WTC11 (cell line): ENCODE results near the gene CYP27B1. TPM values are rescaled to one million over a fixed set of nuclear protein-coding genes. Genes with fewer than 3 reads are reported as not detected.

Experiments
- ATAC-seq: fragments of 200-7000 bp; cut with Tn5 transposase; 2 replicates; pipeline ENCODE4 v1.10.0; 2021; ENCODE audit warnings: mild to moderate bottlenecking, moderate library complexity
- CTCF ChIA-PET: fragments of 300-600 bp; sonication (Branson Sonifier 250); formaldehyde crosslinking; loops from one replicate; lab custom pipeline; 2021; ENCODE audit warnings: antibody characterized with exemption; lab: Charles Lee
- POLR2A ChIA-PET: fragments of 350-600 bp; sonication (Branson Sonifier 250); formaldehyde crosslinking; loops from one replicate; lab custom pipeline; 2021; ENCODE audit warnings: antibody characterized with exemption; lab: Charles Lee
- DNase-seq: peaks from one replicate; pipeline ENCODE4 v3.0.0; 2021; ENCODE audit warnings: low spot score
- H3K27ac Mint-ChIP-seq: 2 replicates; pipeline ENCODE4 v1.8.0; 2021; ENCODE audit warnings: mixed read lengths
- H3K27me3 Mint-ChIP-seq: 2 replicates; pipeline ENCODE4 v1.8.0; 2021; ENCODE audit warnings: low read depth, mild to moderate bottlenecking, moderate library complexity, mixed read lengths
- H3K36me3 Mint-ChIP-seq: 2 replicates; pipeline ENCODE4 v1.8.0; 2021; ENCODE audit warnings: mixed read lengths
- H3K4me1 Mint-ChIP-seq: 2 replicates; pipeline ENCODE4 v1.8.0; 2022; ENCODE audit warnings: mixed read lengths
- H3K4me3 Mint-ChIP-seq: 2 replicates; pipeline ENCODE4 v1.8.0; 2021; ENCODE audit warnings: mild to moderate bottlenecking, moderate library complexity, mixed read lengths
- H3K9me3 Mint-ChIP-seq: 2 replicates; pipeline ENCODE4 v1.8.0; 2021; ENCODE audit warnings: mixed read lengths
- CBFB ChIP-seq: sonication (generic); formaldehyde crosslinking; IDR thresholded peaks from 2 replicates; pipeline ENCODE4 v1.8.1; 2022; ENCODE audit warnings: mild to moderate bottlenecking, low read depth, missing genetic modification reagents
- ETV6 ChIP-seq: sonication (generic); formaldehyde crosslinking; IDR thresholded peaks from 2 replicates; pipeline ENCODE4 v1.8.1; 2022; ENCODE audit warnings: mild to moderate bottlenecking, missing genetic modification reagents
- FOXP1 ChIP-seq: sonication (generic); formaldehyde crosslinking; IDR thresholded peaks from 2 replicates; pipeline ENCODE4 v1.8.0; 2022; ENCODE audit warnings: missing genetic modification reagents, mild to moderate bottlenecking, moderate library complexity, borderline replicate concordance
- GABPB1 ChIP-seq: sonication (generic); formaldehyde crosslinking; IDR thresholded peaks from 2 replicates; pipeline ENCODE4 v1.8.1; 2023; ENCODE audit warnings: mild to moderate bottlenecking, missing genetic modification reagents
- GRHL2 ChIP-seq: fragments of 250-450 bp; sonication (Bioruptor Pico); IDR thresholded peaks from 2 replicates; pipeline ENCODE4 v1.8.0; 2022; ENCODE audit warnings: mild to moderate bottlenecking, moderate library complexity; ENCODE audit not compliant: insufficient replicate concordance, severe bottlenecking
- JAZF1 ChIP-seq: fragments of 250-450 bp; sonication (Bioruptor Pico); IDR thresholded peaks from 2 replicates; pipeline ENCODE4 v1.9.0; 2021; ENCODE audit warnings: moderate library complexity, mild to moderate bottlenecking, inconsistent platforms
- PRRX2 ChIP-seq: fragments of 250-450 bp; sonication (Bioruptor Pico); IDR thresholded peaks from 2 replicates; pipeline ENCODE4 v1.8.0; 2021; ENCODE audit warnings: mild to moderate bottlenecking
- RELA ChIP-seq: sonication (generic); formaldehyde crosslinking; IDR thresholded peaks from 2 replicates; pipeline ENCODE4 v1.8.1; 2022; ENCODE audit warnings: missing genetic modification reagents, mild to moderate bottlenecking, borderline replicate concordance
- SP1 ChIP-seq: sonication (generic); formaldehyde crosslinking; conservative IDR thresholded peaks from 2 replicates; pipeline ENCODE4 v1.8.1; 2022; ENCODE audit warnings: missing genetic modification reagents
- TCF7 ChIP-seq: sonication (generic); formaldehyde crosslinking; IDR thresholded peaks from 2 replicates; pipeline ENCODE4 v1.8.0; 2022; ENCODE audit warnings: mild to moderate bottlenecking, low read depth, missing genetic modification reagents, moderate library complexity
- TEAD4 ChIP-seq: sonication (generic); formaldehyde crosslinking; IDR thresholded peaks from 2 replicates; pipeline ENCODE4 v1.8.0; 2022; ENCODE audit warnings: mild to moderate bottlenecking, missing genetic modification reagents
- TP53 ChIP-seq: sonication (generic); formaldehyde crosslinking; IDR thresholded peaks from 2 replicates; pipeline ENCODE4 v1.8.1; 2023; ENCODE audit warnings: mild to moderate bottlenecking, missing genetic modification reagents
- ZNF121 ChIP-seq: sonication (generic); formaldehyde crosslinking; IDR thresholded peaks from 2 replicates; pipeline ENCODE4 v1.8.0; 2023; ENCODE audit warnings: missing genetic modification reagents
- ZNF138 ChIP-seq: sonication (generic); formaldehyde crosslinking; conservative IDR thresholded peaks from 2 replicates; pipeline ENCODE4 v1.8.1; 2022; ENCODE audit warnings: mild to moderate bottlenecking, moderate library complexity, missing genetic modification reagents
- ZNF232 ChIP-seq: sonication (generic); formaldehyde crosslinking; IDR thresholded peaks from 2 replicates; pipeline ENCODE4 v1.8.0; 2022; ENCODE audit warnings: mild to moderate bottlenecking, missing genetic modification reagents
- ZNF396 ChIP-seq: fragments of 250-450 bp; sonication (Bioruptor Pico); IDR thresholded peaks from 2 replicates; pipeline ENCODE4 v1.8.0; 2021; ENCODE audit warnings: mild to moderate bottlenecking, moderate library complexity, borderline replicate concordance
- total RNA-seq: library from RNA; stranded (reverse); gene quantifications from 3 replicates; pipeline ENCODE4 v1.2.3, GENCODE V29; 2021
- TF ChIP-seq, protein P1 (sequence below): fragments of 250-450 bp; sonication (Bioruptor Pico); conservative IDR thresholded peaks from 2 replicates; pipeline ENCODE4 v1.9.0; 2021; ENCODE audit warnings: mild to moderate bottlenecking
- TF ChIP-seq, protein P2 (sequence below): sonication (generic); formaldehyde crosslinking; conservative IDR thresholded peaks from 2 replicates; pipeline ENCODE4 v1.8.1; 2023; ENCODE audit warnings: mild to moderate bottlenecking, low read depth, missing genetic modification reagents, moderate library complexity
- TF ChIP-seq, protein P3 (sequence below): sonication (generic); formaldehyde crosslinking; IDR thresholded peaks from 2 replicates; pipeline ENCODE4 v1.8.1; 2022; ENCODE audit warnings: mild to moderate bottlenecking, moderate library complexity, missing genetic modification reagents
- TF ChIP-seq, protein P4 (sequence below): fragments of 250-450 bp; sonication (Bioruptor Pico); IDR thresholded peaks from 2 replicates; pipeline ENCODE4 v1.9.0; 2021; ENCODE audit warnings: mild to moderate bottlenecking
- TF ChIP-seq, protein P5 (sequence below): sonication (generic); formaldehyde crosslinking; conservative IDR thresholded peaks from 2 replicates; pipeline ENCODE4 v1.8.1; 2022; ENCODE audit warnings: mild to moderate bottlenecking, missing genetic modification reagents
- TF ChIP-seq, protein P6 (sequence below): sonication (generic); formaldehyde crosslinking; IDR thresholded peaks from 2 replicates; pipeline ENCODE4 v1.8.1; 2022; ENCODE audit warnings: missing genetic modification reagents, borderline replicate concordance
- TF ChIP-seq, protein P7 (sequence below): sonication (generic); formaldehyde crosslinking; IDR thresholded peaks from 2 replicates; pipeline ENCODE4 v1.8.0; 2022; ENCODE audit warnings: mild to moderate bottlenecking, missing genetic modification reagents

CYP27B1 gene
- total RNA-seq, 1 experiment from 2014 or later = 2.1 TPM

DNA sequence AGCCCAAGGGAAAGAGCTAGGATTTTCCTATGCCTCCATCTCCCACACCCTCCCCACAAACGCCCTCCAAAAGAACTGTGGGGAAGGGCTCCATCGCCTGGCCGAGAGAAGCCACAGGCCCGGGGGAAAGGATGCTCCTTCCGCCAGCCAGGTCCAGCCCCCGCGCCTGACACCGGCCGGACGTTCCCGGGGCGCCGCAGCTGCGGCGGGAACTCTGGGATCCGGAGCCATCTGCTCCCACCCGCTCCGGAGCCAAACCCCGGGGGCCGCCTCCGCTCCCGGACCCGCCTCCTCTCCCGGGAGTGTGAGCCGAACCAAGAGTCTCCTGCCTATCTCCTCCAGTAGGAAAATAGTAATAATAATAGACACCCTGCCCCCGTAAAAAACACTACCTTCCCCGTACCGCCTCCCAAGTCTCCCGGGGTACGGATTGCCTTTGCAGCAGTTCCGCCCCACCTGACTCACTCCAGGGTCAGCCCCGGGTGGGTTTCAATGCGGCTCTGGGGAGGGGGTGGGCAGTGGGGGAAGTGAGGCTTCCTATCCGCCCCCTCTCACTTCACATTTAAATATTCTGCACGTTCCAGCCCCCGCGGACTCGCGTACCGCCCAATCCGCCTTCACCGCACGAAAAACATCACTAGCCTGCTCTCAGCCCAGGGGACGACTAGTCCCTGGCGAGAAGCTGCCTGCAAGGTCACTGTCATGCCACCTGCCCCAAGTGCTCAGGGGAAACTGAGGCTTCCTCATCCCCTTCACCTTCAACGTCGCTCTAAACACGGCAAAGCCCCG, 30.7 kb downstream of the CYP27B1 start (continued):
- TF ChIP-seq, protein P1, sequence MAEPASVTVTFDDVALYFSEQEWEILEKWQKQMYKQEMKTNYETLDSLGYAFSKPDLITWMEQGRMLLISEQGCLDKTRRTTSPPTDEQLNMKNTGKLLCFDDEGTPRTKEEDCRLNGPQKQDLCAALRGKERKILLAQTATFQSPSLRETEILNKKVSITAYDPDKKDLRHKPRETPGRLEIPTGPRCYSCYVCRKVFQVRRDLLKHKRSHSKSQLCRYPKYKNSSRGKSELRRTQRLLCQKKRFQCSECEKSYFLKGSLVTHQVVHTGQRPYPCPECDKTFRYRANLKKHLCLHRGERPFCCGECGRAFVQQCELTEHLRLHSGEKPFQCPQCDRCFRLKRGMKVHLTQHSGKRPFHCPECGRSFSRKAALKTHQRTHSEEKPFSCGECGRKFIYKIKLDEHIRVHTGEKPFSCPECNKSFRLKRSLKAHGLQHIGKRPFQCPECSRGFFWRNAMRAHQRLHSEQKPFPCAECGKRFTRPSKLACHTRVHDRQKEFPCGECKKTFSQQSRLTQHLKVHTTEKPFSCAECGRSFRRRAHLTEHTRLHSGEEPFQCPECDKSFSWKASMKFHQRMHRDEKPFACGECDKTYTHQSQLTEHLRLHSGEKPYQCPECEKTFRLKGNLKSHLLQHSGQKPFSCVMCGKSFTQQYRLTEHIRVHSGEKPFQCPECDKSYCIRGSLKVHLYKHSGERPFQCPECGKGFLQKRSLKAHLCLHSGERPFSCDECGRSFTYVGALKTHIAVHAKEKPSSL = no peak
- TF ChIP-seq PRRX2 (CRISPR knock-in tag) (no peak), SP1 (CRISPR knock-in tag) (peak; percentile 22; the same call in 1 of the 2 replicates), TP53 (CRISPR knock-in tag) (no peak), ZNF232 (CRISPR knock-in tag) (0 out of 2 replicates have a peak, but pooled peaks have one; percentile 28), CBFB (CRISPR knock-in tag) (no peak), JAZF1 (CRISPR knock-in tag) (no peak), ZNF138 (CRISPR knock-in tag) (no peak)
- TF ChIP-seq, protein P2, sequence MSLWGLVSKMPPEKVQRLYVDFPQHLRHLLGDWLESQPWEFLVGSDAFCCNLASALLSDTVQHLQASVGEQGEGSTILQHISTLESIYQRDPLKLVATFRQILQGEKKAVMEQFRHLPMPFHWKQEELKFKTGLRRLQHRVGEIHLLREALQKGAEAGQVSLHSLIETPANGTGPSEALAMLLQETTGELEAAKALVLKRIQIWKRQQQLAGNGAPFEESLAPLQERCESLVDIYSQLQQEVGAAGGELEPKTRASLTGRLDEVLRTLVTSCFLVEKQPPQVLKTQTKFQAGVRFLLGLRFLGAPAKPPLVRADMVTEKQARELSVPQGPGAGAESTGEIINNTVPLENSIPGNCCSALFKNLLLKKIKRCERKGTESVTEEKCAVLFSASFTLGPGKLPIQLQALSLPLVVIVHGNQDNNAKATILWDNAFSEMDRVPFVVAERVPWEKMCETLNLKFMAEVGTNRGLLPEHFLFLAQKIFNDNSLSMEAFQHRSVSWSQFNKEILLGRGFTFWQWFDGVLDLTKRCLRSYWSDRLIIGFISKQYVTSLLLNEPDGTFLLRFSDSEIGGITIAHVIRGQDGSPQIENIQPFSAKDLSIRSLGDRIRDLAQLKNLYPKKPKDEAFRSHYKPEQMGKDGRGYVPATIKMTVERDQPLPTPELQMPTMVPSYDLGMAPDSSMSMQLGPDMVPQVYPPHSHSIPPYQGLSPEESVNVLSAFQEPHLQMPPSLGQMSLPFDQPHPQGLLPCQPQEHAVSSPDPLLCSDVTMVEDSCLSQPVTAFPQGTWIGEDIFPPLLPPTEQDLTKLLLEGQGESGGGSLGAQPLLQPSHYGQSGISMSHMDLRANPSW (CRISPR knock-in tag) = no peak
- TF ChIP-seq, protein P3, sequence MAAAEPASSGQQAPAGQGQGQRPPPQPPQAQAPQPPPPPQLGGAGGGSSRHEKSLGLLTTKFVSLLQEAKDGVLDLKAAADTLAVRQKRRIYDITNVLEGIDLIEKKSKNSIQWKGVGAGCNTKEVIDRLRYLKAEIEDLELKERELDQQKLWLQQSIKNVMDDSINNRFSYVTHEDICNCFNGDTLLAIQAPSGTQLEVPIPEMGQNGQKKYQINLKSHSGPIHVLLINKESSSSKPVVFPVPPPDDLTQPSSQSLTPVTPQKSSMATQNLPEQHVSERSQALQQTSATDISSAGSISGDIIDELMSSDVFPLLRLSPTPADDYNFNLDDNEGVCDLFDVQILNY (CRISPR knock-in tag) = 0 out of 2 replicates have a peak, but pooled peaks have one; percentile 33
- TF ChIP-seq, all 79 proteins: peak for 6

DNA sequence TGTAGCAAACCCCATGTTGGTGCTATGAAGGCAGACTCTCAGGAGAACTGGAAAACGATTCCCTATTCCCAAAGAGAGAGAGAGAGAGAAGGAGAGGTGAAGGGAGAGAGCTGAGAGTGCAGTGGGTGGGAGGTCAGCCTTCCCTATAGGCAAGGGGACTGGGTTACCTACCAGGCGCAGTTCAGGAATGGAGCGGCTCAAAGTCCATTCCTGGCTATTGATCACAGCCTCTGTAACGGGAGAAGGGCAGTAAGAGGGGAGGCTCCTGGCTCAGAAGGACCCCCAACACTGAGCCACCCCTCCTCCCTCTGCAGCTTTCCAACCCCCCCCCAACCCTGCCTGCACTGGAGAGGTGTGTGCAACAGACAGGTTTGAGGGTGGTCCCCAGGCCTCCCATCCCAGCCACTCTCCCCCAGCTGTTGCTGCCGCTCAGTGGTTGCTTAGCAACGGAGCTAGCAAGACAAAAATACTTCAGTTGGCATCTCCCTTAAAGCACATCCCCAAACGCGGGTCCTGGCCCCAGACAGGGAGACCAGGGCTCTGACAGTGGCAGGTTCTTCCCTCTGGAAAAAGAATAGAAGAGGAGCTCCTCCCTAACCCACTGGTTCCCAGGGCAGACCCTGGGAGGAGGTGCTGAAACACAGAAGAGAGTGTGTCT, 31.6 kb downstream of the CYP27B1 start:
- TF ChIP-seq ZNF121 (CRISPR knock-in tag) = no peak
- TF ChIP-seq, protein P4, sequence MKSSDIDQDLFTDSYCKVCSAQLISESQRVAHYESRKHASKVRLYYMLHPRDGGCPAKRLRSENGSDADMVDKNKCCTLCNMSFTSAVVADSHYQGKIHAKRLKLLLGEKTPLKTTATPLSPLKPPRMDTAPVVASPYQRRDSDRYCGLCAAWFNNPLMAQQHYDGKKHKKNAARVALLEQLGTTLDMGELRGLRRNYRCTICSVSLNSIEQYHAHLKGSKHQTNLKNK = no peak
- TF ChIP-seq, protein P5, sequence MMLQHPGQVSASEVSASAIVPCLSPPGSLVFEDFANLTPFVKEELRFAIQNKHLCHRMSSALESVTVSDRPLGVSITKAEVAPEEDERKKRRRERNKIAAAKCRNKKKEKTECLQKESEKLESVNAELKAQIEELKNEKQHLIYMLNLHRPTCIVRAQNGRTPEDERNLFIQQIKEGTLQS = no peak
- TF ChIP-seq, protein P6, sequence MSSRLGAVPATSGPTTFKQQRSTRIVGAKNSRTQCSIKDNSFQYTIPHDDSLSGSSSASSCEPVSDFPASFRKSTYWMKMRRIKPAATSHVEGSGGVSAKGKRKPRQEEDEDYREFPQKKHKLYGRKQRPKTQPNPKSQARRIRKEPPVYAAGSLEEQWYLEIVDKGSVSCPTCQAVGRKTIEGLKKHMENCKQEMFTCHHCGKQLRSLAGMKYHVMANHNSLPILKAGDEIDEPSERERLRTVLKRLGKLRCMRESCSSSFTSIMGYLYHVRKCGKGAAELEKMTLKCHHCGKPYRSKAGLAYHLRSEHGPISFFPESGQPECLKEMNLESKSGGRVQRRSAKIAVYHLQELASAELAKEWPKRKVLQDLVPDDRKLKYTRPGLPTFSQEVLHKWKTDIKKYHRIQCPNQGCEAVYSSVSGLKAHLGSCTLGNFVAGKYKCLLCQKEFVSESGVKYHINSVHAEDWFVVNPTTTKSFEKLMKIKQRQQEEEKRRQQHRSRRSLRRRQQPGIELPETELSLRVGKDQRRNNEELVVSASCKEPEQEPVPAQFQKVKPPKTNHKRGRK (CRISPR knock-in tag) = no peak
- TF ChIP-seq GRHL2 (CRISPR knock-in tag) = no peak
- TF ChIP-seq, protein P7, sequence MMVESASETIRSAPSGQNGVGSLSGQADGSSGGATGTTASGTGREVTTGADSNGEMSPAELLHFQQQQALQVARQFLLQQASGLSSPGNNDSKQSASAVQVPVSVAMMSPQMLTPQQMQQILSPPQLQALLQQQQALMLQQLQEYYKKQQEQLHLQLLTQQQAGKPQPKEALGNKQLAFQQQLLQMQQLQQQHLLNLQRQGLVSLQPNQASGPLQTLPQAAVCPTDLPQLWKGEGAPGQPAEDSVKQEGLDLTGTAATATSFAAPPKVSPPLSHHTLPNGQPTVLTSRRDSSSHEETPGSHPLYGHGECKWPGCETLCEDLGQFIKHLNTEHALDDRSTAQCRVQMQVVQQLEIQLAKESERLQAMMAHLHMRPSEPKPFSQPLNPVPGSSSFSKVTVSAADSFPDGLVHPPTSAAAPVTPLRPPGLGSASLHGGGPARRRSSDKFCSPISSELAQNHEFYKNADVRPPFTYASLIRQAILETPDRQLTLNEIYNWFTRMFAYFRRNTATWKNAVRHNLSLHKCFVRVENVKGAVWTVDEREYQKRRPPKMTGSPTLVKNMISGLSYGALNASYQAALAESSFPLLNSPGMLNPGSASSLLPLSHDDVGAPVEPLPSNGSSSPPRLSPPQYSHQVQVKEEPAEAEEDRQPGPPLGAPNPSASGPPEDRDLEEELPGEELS = no peak
- TF ChIP-seq GABPB1 (CRISPR knock-in tag) = no peak
- TF ChIP-seq RELA (CRISPR knock-in tag) = no peak
- TF ChIP-seq FOXP1 (CRISPR knock-in tag) = no peak
- no peak for TF ChIP-seq TCF7
- no peak for TF ChIP-seq ETV6 (CRISPR knock-in tag)
- TF ChIP-seq ZNF396 (CRISPR knock-in tag) = no peak
- TF ChIP-seq TEAD4 (CRISPR knock-in tag) = no peak
- DNase-seq (no peak), ATAC-seq (no peak)
- no peaks in the 10 kb centered on the region for H3K9me3 Mint-ChIP-seq
- H3K4me1 Mint-ChIP-seq = peaks cover 25% of the 10 kb centered on the region
- ChIA-PET CTCF (interaction anchor here (0.7 to 6.6 kb wide), 23 partner anchors 10 to 276 kb away, joined by 3 to 146 read pairs (median 5); partner anchors contain the start of genes ARHGEF25, B4GALNT1, CYP27B1 and DCTN2), POLR2A (interaction anchor here (0.7 to 2.2 kb wide), 5 partner anchors 9 to 152 kb away, joined by 3 to 12 read pairs (median 3); partner anchors contain the start of gene TSPAN31)
- H3K27me3 Mint-ChIP-seq = peaks cover 95% of the 10 kb centered on the region
- no peak overlapping the region for H3K27ac Mint-ChIP-seq
- no peaks in the 10 kb centered on the region for H3K36me3 Mint-ChIP-seq
- H3K4me3 Mint-ChIP-seq = peak overlapping the region; percentile 75
